ENCODE data around the gene BET1. TPM values are rescaled to one million over a fixed set of nuclear protein-coding genes. Genes with fewer than 3 reads are reported as not detected.
"Not testable (repeated sequence)": the region's sequence is repeated elsewhere in the genome, so short reads cannot be mapped to it uniquely, and the experiment has no call there.

BET1 gene, protein sequence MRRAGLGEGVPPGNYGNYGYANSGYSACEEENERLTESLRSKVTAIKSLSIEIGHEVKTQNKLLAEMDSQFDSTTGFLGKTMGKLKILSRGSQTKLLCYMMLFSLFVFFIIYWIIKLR
- 38.3 and 43.2 TPM in 2 replicates for total RNA-seq (2014; rRNA removed; shearing (Covaris generic))
- 36.7 and 44.0 TPM in 2 replicates for polyA plus RNA-seq (2014; cell fraction: nucleus; rRNA removed)

DNA sequence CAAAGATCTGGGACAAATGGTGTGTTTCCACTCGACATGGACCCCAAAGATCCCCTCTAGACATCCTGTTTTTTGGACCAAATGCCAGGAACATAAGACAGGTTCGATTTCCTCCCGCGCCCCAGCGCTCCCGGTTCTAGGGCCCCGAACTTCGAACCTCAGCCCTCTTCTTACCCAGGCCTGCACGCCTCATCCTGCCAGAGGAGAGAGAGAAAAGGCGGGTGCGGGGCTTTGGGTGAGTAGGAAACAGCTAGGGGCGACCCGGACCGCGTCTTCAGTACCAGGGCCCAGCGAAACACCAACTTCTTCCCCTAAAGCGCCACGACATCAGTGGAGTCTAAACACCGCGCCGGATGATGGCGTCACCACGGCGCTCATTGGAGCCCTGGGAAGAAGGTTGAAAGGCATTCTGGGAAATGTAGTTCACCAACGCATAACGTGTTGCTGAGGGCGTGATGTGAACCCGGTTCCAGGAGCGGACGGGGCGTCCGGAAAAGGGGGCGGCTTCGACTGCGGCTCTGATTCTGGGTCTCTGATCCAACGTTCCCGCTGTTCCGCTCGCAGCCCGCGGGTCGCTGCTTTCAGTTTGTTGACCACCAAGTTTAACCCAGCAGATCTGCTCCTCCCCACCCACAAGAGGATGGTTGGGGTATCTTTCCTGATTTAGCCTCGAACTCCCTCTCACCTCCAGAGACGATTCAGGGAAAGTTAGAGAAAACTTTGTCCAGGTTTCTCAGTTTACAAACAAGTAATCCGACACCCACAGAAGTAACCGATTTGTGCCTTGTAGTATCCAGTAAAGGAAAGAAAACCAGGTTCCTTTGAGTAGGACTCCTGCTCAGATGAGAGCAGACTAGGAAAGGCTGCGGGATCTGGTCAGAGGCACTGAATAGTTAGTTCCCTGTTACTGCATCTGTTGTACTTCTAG is at the start of gene BET1:
Gene BET1, minus strand, starts transcription at position 332 of the 928 bp plus-strand sequence. Its CDS starts 139 bp downstream, at position 193.
- DNase-seq (ENCODE audit: extremely low read depth, low read depth): peak; percentile 94

DNA sequence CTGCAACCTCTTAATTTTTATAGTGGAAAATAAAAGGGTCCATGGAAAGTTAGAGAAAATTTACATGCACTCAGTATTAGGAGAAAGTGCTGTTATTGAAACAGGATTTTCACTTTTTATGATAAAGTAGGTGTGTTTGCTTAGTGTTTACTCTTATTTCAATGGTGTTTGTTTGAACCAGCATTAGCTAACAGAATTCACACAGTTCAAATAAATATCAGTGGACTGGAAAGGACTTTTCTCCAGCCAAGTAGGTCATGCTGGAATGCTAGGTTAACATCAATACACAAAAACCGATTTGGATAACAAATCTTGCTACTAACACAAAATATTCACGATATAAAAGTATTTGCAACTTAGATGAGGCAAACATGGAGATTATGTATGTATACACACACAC is 49.4 kb upstream of the BET1 start:
- no peak for DNase-seq (ENCODE audit: extremely low read depth, low read depth)

DNA sequence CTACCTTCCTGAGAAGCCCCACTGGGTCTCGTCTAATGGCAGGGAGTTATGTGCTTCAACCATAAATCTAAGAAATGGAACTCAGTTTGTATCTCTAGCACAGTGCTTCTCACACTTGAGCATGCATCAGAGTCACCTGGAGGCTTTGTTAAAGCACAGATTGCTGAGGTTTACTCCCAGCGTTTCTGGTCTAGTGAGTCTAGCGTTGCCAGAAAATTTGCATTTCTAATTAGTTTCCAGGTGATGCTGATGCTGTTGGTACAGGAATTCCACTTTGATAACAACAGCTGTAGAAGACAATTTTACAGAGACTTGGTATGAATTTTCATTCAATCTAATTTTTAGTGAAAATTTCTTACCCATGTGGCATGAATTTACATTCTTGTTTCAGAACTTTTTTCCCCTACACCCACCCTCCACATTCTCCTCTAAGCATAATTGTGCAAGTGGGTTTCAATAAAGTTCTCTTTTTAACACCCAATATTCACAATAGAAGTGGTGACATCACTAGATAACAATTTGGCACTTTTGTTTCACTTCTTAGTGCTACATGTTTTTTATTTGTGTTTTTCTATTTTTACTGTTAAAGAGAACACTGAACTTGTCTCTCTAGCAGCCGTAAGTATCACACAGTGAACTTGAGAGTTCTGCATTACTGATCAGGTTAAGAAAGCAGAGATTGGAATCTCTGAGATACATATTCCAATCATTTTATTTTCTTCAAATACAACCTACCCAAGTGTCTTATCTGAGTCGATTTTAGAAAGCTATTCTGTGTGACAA is 48.4 kb upstream of the BET1 start:
- DNase-seq (ENCODE audit: extremely low read depth, low read depth): no peak

DNA sequence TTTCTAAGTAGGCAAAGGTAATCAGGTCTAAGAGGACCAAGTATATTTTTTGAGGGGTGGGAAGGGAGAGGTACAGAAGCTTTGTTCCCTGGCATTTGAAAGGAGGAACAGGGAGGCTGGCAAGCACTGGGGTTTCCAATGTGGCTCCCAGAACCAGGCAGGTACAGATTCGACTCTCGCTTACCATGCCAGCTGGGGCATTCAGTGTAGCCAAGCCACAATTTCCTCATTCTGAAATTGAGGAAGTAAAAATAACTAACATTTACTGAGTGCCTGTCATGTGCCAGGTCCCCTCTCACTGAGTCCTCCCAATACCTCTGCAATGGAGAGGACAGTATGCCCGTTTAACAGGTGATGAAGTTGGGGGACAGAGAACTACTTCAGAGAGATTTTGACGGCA is 45.9 kb upstream of the BET1 start:
- DNase-seq (ENCODE audit: extremely low read depth, low read depth): no peak

DNA sequence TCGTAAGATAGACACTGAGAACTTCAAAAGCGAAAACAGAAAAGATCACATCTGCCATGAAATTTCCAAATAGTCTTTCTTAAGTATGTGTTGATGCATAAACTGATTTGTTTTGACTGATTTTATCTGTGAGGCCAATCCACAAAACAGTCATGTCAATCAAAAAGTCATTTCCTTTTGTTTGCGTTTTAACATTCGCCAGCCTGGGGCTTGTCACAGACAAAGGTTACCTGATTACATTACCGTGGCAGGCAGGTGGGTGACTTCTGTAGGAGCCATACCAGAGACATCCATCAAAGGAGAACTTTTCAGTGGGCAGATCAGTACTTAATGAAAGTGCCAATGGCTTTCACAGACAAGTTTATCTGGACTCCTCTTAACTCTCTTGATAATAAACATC is 45.5 kb upstream of the BET1 start:
- DNase-seq (ENCODE audit: extremely low read depth, low read depth): no peak

DNA sequence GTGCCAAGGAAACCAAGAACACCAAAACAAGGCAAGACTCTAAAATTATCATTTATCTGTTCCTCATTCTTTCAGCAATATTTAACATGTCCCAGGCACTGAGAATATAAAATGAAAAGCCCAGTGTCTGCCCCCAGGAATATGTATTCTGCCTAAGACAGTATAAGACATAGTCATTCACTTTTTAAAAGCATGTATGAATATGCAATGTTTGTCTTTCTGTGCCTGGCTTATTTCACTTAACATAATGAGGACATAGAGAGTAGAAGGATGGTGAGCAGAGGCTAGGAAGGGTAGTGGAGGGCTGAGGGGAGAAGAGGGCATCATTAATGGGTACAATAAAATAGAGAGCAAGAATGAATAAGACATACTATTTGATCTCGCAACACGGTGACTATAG is 44.6 kb upstream of the BET1 start:
- no peak for DNase-seq (ENCODE audit: extremely low read depth, low read depth)

DNA sequence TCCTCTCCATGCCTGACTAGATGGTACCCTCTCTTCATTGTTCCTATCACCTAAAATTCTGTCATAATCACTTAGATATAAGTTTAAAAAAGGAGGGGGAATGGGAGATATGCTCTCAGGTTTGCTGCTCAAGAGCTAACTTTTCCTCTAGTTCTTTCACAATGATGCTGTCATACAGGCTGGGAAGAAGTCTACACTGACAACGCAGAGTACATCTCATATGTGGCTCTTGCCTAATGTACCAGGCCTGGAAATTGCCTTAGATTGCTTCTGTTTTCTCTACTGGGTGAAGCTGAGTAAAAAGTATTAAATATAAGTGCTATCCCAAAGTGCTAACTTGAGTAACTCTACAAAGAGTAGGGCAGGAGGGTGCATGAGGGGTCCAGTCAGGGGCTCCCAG is 43.8 kb upstream of the BET1 start:
- DNase-seq (ENCODE audit: extremely low read depth, low read depth): no peak

DNA sequence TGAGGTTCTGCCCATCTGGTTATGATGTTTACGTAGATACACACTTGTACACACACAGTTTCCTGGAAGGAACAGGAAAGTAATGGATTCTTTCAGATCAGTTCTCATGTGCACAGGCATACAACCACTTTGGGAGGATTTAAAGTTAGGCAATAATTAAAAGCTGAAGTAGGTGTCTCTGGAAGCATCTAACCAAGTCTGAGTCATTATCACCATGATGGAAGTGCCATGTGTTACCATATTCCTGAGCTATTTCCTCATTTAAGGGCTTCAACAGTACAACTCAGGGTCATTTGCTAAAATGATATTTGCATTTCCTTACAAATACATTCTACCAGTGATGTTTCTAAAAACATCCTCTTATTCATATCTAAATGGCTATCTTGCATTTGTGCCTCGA is 41.4 kb upstream of the BET1 start:
- DNase-seq (ENCODE audit: extremely low read depth, low read depth): no peak

DNA sequence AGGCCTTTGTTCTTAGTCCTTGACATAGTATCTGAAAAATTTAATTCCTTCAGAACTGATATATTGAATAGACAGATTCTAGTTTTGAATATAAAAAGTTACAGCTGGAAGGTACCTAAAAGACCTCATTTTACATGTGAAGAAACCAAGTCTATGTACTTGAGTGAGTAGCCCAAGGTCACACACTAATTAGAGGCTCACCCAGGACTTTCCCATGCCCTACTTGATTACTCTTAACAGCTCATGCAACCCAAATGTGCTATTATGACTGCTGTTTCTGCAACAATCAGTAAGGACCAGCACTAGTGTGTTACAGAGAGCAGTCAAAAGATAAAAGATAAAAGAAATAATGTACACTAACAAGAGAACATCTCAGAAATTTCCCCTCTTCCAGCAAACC is 40.7 kb upstream of the BET1 start:
- no peak for DNase-seq (ENCODE audit: extremely low read depth, low read depth)

DNA sequence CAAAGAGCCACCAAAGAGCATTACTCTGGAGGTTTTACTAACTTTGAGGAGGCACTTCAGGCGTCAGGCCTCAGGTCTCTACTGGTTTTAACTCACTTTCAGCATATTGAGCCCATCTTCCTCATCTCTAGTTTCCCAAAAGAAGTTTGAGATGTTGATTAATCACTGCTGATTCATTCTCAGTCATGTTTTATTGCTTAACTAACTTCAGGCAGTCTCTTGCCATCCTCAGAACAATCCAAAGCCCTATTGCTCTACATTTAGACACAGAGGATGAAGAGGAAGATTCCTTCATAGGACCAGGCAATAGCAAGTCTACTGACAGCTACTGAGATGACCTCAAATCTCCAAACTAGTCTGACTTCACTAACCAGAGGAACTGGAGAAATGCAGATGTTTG is 39.1 kb upstream of the BET1 start:
- DNase-seq (ENCODE audit: extremely low read depth, low read depth): no peak

DNA sequence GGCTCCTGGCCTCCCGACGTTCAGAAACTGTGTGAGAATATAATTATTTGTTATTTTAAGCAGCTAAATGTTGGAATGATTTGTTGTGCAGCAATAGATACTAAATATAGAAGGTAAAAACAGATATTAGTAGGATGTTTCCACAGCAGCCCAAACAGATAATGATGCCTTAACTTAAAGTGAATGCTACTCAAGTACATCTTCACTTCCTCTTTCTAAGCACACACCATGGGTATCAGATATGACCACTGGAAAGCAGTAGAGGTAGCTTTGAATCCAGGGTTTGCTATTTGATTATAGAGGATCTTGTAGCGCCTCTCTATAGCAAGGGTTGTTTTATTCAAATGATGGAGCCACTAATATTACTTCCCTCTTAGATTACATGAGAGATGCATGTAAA is 38.2 kb upstream of the BET1 start:
- no peak for DNase-seq (ENCODE audit: extremely low read depth, low read depth)

DNA sequence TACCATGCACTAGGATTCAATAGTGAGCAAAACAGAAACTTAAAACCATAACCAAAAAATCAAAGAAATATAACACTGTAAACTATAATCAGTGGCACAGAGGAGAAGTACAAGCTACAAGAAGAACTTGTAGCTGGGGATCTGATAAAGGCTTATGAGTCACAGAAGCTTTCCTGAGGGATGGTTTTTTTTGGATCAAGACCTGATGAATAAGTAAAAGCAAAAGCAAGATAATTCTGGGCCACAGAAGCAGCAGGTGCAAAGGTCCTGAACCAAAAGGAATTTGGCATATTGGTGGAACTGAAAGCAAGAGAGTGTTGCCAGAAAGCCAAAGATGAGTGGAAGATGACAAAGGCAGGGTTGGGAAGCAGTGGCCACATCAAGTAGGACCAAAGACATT is 37.4 kb upstream of the BET1 start:
- DNase-seq (ENCODE audit: extremely low read depth, low read depth): no peak

DNA sequence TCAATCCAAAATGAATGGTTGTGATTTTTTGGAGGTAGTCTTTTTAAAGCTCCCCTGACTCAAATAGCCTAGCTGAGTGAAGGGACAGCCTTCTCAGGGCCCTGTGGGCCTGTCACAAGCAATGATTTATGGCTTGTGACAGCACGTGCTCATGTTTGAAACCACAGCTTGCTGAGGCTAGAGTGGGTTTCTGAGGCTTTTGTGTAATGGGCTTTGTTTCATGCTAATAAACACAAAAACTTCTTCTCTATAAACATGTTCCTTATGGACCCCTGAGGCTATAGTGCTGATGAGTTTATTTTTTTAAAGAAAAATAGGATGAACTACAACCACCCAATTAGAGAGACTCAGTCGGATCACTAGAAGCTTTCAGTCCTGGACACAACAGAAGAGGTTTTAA is 36.1 kb upstream of the BET1 start:
- DNase-seq (ENCODE audit: extremely low read depth, low read depth): no peak

DNA sequence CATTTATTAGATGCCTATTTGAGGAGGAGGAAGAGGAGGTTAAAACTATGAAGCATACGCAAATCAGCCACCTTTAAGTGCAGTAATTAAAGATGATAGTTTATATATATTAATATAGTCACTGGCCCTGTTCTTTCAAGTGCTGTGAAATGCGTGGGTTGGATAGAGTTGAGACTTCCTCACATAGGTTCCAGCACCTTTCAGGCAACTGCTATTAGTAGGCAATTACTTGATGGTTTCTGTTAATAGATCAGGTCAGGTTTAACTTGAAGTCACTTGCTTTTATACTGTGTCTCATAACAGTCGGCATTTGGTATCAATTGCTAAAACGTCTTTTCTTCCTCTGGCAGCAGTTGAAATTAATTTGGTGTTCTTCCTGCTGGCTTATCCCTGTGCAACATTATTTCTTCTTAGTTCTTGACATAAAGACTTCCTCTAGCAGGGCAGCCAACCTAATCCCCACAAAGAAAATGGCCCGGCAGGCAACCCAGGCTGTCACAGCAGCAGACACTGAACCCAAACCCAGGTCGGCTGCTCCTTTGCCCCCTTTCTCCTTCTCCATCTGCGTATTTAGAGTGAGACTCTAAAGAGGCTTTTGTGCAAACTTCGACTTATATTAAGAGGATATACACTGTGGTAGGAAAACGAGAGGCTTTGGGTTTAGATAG is 35.3 kb upstream of the BET1 start:
- no peak for DNase-seq (ENCODE audit: extremely low read depth, low read depth)

DNA sequence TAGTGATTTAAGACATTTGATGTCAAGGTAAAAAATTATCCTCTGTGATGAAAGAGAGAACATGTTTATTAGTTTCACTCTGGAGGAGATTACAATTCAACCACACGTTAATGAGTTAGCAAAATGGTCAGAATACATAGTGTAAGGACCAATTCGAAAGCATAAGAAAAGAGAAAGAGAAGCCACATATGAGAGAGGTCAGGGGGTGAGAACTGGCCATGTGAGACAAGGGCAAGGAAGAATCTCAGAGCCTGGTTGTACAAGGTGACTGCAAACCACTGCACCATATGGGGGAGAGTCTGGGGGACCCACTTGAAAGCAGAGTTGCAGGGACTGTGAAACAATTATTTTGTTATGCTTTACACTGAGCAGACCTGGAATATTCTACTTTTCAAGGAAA is 27.7 kb upstream of the BET1 start:
- no peak for DNase-seq (ENCODE audit: extremely low read depth, low read depth)

DNA sequence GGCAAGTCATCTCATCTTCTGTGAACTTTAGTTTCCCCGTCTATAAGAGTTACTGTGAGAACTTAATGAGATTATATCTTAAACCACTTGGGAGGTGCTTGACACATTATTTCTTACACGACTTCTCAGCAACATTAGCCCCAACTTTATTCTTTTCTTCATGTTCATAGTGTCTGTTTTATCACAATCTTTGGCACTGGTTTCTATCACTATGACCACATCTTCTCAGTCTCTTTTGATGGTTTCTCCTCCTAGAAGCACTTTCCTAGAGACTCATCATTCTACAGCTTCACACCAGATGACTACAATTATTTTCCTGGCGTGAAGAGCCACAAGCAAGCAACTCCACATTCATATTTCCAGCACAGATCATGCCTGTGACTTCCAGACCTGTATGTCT is 26.5 kb upstream of the BET1 start:
- DNase-seq (ENCODE audit: extremely low read depth, low read depth): no peak

DNA sequence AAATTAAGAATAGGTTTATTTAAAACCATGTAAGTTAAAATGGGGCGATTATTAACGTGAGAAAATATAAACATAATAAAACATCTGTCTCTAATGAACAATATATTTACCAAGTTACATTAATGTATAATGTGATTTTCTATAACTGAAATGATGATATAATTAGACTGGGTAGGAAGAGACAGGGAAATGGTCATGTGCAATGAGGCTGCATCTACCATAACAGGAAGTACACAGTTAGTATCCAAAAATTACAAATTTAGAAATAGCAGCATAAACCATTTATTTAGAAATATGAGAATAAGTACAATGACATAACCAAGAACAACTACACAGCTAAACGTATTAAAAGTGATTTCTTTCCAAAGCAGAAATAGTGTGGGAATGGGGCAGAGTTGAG is 25.8 kb upstream of the BET1 start:
- no peak for DNase-seq (ENCODE audit: extremely low read depth, low read depth)

DNA sequence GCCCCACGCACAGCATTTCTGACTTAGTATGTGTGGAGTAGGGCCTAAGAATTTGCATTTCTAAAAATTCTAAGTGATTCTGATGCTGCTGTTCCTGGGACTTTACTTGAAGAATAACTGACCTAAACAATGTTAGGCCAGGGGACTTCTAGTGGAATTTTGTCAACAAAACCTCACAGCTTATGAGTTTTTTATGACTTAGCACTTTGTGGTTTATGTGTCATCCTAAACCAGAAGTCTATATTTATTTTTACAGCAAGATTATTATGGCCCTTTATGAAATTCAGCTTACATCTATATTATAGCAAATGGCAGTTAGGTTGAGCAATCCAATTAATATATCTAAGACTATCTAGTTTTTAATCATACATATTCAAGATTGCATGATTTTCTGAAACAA is 24.6 kb upstream of the BET1 start:
- no peak for DNase-seq (ENCODE audit: extremely low read depth, low read depth)

DNA sequence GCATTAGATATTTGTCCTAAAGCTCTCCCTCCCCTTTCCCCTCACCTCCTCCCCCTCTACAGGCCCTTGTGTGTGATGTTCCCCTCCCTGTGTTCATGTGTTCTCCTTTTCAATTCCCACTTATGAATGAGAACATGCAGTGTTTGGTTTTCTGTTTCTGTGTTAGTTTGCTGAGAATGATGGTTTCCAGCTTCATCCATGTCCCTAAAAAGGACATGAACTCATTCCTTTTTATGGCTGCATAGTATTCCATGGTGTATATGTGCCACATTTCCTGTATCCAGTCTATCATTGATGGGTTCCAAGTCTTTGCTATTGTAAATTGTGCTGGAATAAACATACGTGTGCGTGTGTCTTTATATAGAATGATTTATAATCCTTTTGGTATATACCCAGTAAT is 22.5 kb upstream of the BET1 start:
- DNase-seq (ENCODE audit: extremely low read depth, low read depth): not testable (repeated sequence)

DNA sequence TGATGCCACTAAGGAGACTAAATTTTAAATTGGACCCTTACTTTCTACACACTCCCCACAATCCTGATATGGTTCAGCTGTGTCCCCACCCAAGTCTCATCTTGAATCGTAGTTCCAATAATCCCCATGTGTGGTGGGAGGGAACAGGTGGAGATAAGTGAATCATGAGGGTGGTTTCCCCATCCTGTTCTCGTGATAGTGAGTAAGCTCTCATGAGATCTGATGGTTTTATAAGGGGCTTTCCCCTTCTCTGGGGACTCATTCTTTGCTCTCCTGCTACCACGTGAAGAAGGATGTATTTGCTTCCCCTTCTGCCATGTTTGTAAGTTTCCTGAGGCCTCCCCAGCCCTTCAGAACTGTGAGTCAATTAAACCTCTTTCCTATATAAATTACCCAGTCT is 18.4 kb upstream of the BET1 start:
- no peak for DNase-seq (ENCODE audit: extremely low read depth, low read depth)

DNA sequence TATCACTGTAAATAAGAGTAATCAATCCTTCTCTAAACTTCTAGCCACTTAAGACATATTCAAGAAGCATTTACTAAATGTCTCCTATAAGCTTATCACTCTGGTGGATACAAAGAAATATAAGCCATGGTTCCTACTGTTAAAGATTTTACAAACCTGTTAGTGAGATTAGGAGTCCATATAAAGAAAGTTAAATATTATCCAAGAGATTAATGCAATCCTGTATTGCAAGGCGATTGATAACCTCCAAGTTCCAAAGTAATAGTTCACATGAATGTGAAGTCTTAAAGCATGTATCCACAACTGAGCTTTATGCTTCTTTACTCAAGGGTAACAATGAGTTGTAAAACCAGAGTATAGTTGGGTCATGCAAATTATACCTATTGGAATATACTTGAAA is 12.6 kb upstream of the BET1 start:
- no peak for DNase-seq (ENCODE audit: extremely low read depth, low read depth)
